Stimulated activated naive CD8-positive, alpha-beta T cell treated with anti-CD3 and anti-CD28 coated beads, Interleukin-15, Interleukin-2, amounts not matched to agents 100 U/mL and 50 U/mL, for 24 hours (primary cell): ENCODE data around the gene SMAD2.
"Not testable (repeated sequence)": the region's sequence is repeated elsewhere in the genome, so short reads cannot be mapped to it uniquely, and the experiment has no call there.

Experiments used
- ATAC-seq: fragments of 150-1000 bp; cut with Tn5 transposase; one replicate; pipeline ENCODE4 v1.10.0; 2021
- DNase-seq: peaks from one replicate; pipeline ENCODE4 v3.0.0; 2021

SMAD2 gene

GRCh38 chr18:47842836-47843235 is 87.6 kb downstream of the SMAD2 start:
- ATAC-seq (no peak), DNase-seq (no peak)

GRCh38 chr18:47838396-47838795 is 92.1 kb downstream of the SMAD2 start:
- ATAC-seq = no peak
- DNase-seq = no peak

- ATAC-seq = no peak
- no peak for DNase-seq
These were observed 98.1 kb downstream of the SMAD2 start for GRCh38 chr18:47832348-47832747.

- no peak for ATAC-seq
- no peak for DNase-seq
These were observed 99.1 kb downstream of the SMAD2 start for GRCh38 chr18:47831351-47831750.

GRCh38 chr18:47830772-47831171 is 99.7 kb downstream of the SMAD2 start:
- DNase-seq (no peak), ATAC-seq (no peak)

- no peak for ATAC-seq
- DNase-seq = no peak
These were observed 100.6 kb downstream of the SMAD2 start for GRCh38 chr18:47829831-47830230.

- not testable (repeated sequence) for ATAC-seq, DNase-seq
These were observed 102.4 kb downstream of the SMAD2 start for GRCh38 chr18:47828031-47828430.

- DNase-seq (no peak), ATAC-seq (no peak)
These were observed 104.0 kb downstream of the SMAD2 start for GRCh38 chr18:47826157-47827074.

GRCh38 chr18:47821314-47821713 is 109.1 kb downstream of the SMAD2 start:
- ATAC-seq (no peak), DNase-seq (no peak)

GRCh38 chr18:47817795-47818077 is 112.7 kb downstream of the SMAD2 start:
- DNase-seq = no peak
- ATAC-seq = no peak

- DNase-seq (no peak), ATAC-seq (no peak)
These were observed 113.3 kb downstream of the SMAD2 start for GRCh38 chr18:47817017-47817794.

DNA sequence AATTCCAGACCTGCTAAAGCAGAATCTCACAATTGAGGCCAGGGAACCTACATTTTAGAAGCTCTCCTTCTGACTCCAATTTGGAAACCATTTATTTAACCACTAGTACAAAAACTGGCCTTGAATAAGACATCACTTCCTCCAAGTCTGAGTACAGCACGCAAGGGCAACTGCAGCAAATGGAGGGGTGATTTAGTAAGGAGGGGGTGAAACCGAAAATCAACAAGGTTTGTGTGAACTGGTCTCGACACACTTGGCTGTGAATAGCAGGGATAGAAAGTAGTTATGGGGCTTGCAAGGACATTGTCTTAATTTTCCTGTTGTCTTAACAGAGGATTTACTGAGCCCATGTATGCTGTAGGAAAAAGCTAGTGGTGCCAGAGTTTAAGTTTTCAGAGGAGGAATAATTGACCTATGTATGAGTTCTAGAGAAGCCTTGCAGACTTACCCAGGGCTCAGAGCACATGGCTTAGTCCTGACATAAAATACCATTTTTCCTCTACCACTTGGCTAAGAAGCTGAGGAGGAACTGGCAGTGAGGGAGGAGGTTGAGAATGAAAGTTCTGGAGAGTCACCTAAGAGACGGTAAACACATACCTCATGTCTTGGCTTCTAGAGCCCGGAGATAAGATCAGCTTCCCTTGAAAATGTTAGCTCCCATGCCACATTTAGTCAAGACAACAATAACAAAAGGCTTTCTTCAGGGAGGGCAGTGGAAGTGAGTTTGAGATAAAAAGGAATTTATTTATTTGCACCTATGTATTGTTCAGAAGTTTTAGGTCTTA is 114.8 kb downstream of the SMAD2 start:
- no peak for ATAC-seq
- DNase-seq = no peak

GRCh38 chr18:47809420-47809819 is 121.0 kb downstream of the SMAD2 start:
- ATAC-seq (no peak), DNase-seq (no peak)

DNA sequence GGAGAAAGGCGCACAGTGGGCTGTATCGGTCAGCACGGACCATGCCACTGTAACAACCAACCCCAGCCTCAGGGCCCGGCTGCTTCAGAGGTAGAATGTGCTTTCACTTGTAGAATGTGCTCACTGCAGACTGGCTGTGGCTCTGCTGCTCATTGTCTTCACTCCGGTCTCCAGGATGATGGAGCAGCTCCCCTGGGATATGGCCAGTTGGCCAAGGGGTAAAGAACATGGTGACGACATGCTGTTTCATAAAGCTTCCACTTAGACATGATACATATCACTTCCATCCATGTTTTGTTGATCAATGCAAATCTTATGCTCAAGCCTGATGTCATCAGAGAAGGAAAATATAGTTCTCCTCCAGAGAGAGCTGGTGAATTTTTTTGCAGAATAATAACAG is 127.7 kb downstream of the SMAD2 start:
- DNase-seq = no peak
- ATAC-seq = no peak

- ATAC-seq = no peak
These were observed 128.6 kb downstream of the SMAD2 start for GRCh38 chr18:47801817-47802216.

DNA sequence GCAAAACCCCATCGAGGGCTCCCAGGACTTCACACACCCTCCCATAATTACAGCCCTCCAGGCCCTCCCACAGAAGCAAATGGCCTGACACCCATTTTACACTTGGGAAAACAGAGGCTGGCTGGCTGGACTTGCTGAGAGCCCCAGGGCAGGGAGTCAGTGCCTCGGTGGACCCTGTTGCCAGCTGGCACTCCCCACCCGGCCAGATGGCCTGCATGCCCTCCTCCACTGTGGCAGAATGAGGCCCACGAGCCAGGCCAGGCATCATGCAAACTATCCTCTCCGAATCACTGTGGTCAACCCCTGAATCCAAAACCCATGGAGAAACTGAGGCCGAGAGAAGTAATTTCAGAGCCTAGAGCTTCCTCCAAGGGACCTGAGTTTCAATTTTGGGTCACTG is 129.7 kb downstream of the SMAD2 start:
- DNase-seq (no peak), ATAC-seq (no peak)

More at GRCh38 chr18:47801817-47802216, 128.6 kb downstream of the SMAD2 start:
- DNase-seq = no peak

DNA sequence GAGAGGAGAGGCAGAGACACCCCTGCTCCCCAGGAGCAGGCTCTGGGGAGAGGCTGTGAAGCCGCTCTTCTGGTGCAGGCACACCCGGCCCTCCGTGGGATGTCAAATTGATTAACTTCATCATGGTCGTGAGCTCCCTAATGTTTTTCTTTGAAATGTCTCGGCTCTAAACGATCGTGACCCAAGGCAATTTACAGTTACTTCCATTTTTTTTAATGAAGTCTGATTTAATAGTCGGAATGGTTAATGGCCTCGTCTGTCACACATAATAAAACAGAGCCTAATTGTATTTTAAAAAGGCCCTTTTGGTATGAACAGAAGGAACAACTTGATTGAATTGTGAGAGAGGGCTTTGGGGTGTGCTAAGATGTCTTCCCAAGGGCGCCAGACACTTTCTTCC is 130.2 kb downstream of the SMAD2 start:
- ATAC-seq (no peak), DNase-seq (no peak)

GRCh38 chr18:47799376-47799775 is 131.1 kb downstream of the SMAD2 start:
- DNase-seq (no peak), ATAC-seq (no peak)

DNA sequence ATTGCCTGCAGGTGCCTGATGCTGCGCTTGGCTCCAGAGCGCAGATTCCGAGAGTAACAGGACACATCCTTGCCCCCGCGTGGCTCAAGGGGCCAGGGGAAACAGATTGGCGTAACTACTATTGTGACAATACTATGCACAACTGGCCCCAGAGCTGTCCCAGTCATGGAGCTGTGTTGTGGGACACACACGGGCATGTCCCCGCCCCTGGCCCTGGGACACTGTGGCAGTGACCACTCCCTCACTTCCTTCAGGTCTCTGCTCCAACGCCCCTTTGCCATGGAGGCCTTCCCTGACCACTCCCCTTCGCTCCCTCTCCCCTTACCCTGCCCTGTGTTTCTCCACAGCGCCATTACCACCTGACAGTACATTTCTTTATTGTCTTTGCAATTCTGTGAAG is 132.1 kb downstream of the SMAD2 start:
- DNase-seq (no peak), ATAC-seq (no peak)

- ATAC-seq = no peak
- no peak for DNase-seq
These were observed 133.3 kb downstream of the SMAD2 start for GRCh38 chr18:47797126-47797525.

DNA sequence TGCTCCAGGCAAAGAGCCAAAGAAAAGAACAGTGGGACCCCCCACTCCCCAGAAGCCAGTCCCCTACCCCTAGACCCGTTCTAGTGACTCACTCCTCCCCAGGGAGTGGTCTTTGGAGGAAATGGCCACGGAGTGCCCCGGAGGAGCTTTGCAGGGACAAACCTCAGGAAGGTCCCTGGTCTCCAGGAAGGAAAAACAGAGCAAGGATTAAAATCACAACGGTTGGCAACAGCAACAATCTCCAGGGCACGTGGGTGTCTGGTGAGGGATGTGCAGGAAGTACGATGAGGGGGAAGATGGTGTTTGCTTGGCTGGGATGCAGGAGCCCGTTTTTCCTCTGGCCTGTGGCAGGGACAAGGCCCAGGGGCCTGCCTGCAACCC is 135.0 kb downstream of the SMAD2 start:
- DNase-seq (no peak), ATAC-seq (no peak)

DNA sequence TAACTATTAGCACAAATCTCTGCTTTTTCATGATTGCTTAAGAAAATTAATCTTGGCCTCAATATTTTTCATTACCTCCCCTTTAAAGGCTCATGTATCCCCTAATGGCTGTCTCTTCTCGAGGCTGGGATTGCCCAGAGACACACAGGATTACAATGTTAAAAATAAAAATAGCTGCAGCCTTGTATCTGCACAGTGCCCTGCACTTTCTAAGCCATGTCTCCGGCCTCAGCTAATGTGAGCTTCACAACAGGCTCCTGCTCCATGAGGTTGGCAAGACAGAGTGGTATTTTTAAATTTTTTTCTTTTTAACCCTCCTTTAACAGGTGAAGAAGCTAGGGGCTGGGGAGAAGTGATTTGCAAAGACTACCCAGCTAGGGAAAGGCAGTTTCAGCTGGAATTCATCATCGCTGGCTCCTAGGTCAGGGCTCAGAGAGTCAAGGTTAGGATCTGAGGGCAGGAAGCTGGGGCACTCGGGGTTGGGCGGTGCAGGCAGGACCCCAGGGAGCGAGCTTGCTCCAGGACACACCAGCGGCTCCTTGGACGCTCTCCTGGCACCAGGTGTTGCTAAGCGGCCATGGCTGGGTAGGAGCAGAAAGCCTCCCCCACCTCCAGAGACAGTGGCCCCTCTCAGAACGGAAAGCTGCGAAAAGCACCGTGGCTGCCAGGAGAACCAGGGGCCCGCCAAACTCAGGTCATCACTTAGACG is 135.6 kb downstream of the SMAD2 start:
- DNase-seq = no peak
- no peak for ATAC-seq
